HG02642 (cell line): Measurements from ENCODE around the gene PRND.
"Not testable (repeated sequence)": the region's sequence is repeated elsewhere in the genome, so short reads cannot be mapped to it uniquely, and the experiment has no call there.

ENCODE experiments used
- ATAC-seq: cut with Tn5 transposase; IDR thresholded peaks from one replicate; pipeline ENCODE4 v1.9.1; 2021; ENCODE audit warnings: mild to moderate bottlenecking; ENCODE audit not compliant: unreplicated experiment, poor library complexity

The PRND gene

GRCh38 chr20:4721719-4722118, at the start of gene PRND:
Gene PRND, plus strand, starts transcription at chr20:4721909. Its CDS starts 2,643 bp downstream, at chr20:4724552.
- ATAC-seq = no peak

DNA sequence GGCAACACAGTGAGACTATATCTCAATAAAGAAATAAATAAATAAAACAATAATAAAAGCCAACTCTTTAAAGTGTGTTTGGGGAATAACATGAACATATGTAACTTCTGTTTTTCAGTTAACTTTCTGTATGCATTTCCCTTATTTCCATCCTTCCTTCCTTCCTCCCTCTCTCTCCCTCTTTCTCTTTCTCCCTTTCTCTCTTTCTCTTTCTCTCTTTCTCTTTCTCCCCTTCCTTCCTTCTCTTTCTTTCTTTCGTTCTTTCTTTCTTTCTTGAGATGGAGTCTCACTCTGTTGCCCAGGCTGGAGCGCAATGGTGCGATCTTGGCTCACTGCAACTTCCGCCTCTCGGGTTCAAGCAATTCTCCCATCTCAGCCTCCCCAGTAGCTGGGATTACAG, 48.8 kb upstream of the PRND start:
- no peak for ATAC-seq

GRCh38 chr20:4673371-4674001, 48.2 kb upstream of the PRND start:
- no peak for ATAC-seq

DNA sequence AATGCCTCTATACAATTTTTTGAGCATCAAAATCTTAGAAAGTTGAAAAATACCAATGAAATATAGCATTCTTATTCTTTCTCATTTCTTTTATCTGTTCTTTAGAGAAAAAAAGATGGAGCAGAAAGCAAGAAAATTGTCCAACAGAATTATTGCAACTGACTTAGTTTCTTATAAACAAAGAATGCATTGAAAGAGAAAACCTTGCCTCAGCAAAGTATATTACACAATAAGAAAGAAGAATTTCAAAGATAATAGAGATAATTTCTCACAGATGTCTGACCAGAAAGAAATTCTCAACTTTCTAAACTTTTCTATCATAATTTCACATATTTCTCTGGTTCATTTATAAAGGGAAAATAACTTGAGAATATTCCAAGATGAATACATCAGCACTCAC, 47.0 kb upstream of the PRND start:
- no peak for ATAC-seq

DNA sequence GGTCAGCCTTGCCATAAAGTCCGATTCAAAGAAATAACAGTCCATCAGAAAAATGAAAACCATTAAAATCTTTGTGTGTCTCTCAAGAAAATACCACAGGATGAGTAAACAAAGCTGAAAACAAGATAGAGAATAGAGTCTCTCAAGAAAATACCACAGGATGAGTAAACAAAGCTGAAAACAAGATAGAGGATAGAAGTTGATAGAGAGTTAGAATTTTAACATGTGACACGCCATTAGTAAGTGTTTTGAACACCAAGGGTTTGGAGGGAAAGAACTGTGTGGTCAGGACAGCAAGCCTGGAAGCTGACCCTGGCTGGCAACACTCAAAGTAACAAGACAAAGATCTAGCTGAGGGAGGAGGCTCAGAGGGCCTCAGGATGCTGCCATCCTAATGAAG, 43.9 kb upstream of the PRND start:
- no peak for ATAC-seq

DNA sequence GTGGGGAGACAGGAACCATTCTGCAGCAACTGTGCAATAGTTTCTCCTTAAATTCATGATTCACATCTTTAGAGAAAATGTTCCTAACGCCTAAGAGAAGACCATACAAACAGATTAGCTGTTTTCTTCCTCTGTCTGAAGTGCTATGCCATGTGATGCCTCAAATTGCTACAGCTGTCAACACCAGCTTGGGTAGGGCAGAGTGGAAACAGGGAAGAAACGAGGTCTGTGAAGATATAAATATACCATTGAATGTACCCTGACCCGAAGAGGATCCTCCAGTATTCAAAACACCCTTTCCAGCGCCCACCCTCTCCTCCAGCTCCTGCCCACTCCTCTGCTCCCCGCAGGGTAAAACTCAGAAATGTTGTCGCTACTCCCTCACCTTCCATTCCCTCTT, 40.3 kb upstream of the PRND start:
- ATAC-seq = no peak

GRCh38 chr20:4681991-4682401, 39.7 kb upstream of the PRND start:
- ATAC-seq = no peak

- ATAC-seq = no peak
These were observed 39.0 kb upstream of the PRND start for GRCh38 chr20:4682682-4683081.

- ATAC-seq = no peak
These were observed 38.4 kb upstream of the PRND start for GRCh38 chr20:4683261-4683660.

- ATAC-seq = no peak
These were observed 36.8 kb upstream of the PRND start for GRCh38 chr20:4684837-4685413.

DNA sequence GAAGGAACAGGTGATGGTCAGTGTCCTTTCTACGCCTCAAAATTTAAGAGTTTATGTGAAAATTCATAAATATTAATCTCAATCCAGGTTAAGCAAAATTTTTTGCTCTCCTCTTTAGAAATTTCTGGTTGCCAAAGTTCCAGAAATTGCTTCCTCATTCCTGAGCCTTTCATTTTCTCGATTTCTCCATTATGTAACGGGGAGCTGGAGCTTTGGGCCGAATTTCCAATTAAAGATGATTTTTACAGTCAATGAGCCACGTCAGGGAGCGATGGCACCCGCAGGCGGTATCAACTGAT, 35.8 kb upstream of the PRND start:
- ATAC-seq = no peak

- ATAC-seq = no peak
These were observed 33.4 kb upstream of the PRND start for GRCh38 chr20:4688305-4688704.

DNA sequence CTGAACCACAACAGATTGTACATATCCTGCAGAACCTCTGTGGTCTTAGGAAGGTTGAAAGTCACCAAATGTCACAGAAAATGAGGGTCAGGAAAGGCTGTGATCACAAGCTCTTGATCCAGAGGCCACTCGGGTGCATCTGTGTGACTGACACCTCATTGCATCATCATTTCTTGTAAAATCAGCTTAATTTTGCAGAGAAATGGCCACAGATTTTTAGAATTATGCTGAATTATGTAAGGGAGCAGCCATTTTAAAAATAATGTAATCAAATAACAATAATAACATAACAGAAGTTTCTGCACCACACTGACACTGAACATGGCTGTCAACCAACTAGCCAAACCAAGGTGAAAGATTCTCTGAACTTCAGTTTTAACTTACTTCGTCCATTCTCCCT, 32.5 kb upstream of the PRND start:
- ATAC-seq = no peak

DNA sequence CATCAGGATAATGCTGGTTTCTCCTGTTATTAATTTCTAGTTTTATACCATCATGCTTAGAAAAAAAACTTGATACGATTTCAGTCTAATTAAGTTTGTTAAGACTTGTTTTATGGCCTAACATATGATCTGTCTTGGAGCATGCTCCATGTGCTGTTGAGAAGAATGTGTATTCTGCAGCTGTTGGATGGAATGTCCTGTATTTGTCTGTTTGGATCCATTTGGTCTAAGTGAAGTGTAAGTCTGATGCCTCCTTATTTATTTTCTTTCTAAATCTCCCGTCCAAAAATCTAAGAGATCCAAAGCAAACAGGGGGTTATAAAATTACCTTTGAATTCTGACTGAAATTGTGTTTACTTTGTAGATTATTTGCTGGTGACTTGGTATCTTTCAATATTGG, 30.0 kb upstream of the PRND start:
- ATAC-seq = no peak

DNA sequence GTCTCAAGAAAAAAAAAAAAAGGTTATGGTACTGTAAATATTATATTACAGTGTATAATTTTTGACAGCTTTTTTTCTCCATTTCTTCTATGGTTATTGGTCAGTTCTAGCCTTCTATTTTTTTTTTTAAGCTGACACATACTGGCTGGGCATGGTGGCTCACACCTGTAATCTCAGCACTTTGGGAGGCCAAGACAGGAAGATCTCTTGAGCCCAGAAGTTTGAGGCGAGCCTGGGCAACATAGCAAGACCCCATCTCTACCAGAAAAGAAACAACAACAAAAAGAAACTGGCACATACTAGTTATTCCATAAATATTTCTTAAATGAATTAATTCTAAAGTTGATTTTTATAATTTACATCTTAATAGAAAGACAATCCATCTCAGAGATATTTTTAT, 27.6 kb upstream of the PRND start:
- ATAC-seq = no peak

GRCh38 chr20:4697189-4697830, 24.4 kb upstream of the PRND start:
- ATAC-seq = no peak

DNA sequence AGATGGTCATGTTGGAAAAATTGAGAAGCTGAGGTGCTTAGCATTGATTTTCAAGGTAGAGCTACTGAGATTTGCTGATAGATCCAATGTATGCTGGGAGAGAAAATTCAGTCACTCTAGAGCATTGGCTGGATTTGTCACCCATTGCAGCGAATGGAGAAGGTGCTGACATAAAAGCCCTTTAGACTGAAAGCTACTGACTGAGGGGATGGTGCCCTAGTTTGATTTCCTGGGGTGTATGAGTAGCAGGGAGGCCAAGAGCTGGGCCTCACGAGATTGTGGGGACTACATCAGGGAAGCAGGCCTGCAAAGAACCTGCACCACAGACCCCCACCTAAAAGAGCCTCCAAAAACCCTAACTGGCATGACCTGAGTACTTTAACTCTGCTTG, 23.9 kb upstream of the PRND start:
- ATAC-seq = no peak

GRCh38 chr20:4699216-4699615, 22.5 kb upstream of the PRND start:
- no peak for ATAC-seq

- no peak for ATAC-seq
These were observed 21.8 kb upstream of the PRND start for GRCh38 chr20:4699957-4700356.

GRCh38 chr20:4702562-4703280, 19.0 kb upstream of the PRND start:
- no peak for ATAC-seq

GRCh38 chr20:4703281-4703676, 18.4 kb upstream of the PRND start:
- no peak for ATAC-seq

- ATAC-seq = not testable (repeated sequence)
These were observed 14.8 kb upstream of the PRND start for GRCh38 chr20:4706941-4707340.
